Measurements from ENCODE around the gene SSTR5.

- TF ChIP-seq SUZ12 (IDR thresholded peaks at IDR 0.05; ENCODE audit: extremely low read depth, insufficient read depth, insufficient read length) (no peak), ZNF274 (IDR thresholded peaks at IDR 0.05; ENCODE audit: low read depth, low read length) (no peak)
Measured at GRCh38 chr16:1066584-1067172, 5.9 kb upstream of the SSTR5 start.
